A172 (cell line): Measurements from ENCODE around the gene PTPRZ1. TPM values are rescaled to one million over a fixed set of nuclear protein-coding genes. Genes with fewer than 3 reads are reported as not detected.

ENCODE experiments used
- DNase-seq: peaks from one replicate; pipeline ENCODE4 v3.0.0-alpha.2; 2015; ENCODE audit warnings: low spot score
- total RNA-seq: library from RNA; depleted of rRNA; stranded (reverse); fragments of >200 nt; shearing (Covaris generic); gene quantifications from 2 replicates; pipeline ENCODE4 v1.2.3, GENCODE V29; 2014

The PTPRZ1 gene
- total RNA-seq, 1 experiment from 2014 or later = not detected

GRCh38 chr7:121953601-121954000, 80.6 kb downstream of the PTPRZ1 start:
- no peak for DNase-seq

- DNase-seq = peak; percentile 65
Observed at GRCh38 chr7:121954803-121955202, 81.8 kb downstream of the PTPRZ1 start.

GRCh38 chr7:121957626-121958025, 84.7 kb downstream of the PTPRZ1 start:
- DNase-seq = no peak

- DNase-seq = no peak
Observed at GRCh38 chr7:121960678-121961077, 87.7 kb downstream of the PTPRZ1 start.

- peak; percentile 92 for DNase-seq
Observed at GRCh38 chr7:121961089-121961867, 88.3 kb downstream of the PTPRZ1 start.

GRCh38 chr7:121966276-121966934, 93.4 kb downstream of the PTPRZ1 start:
- no peak for DNase-seq

GRCh38 chr7:121966935-121967332, 94.0 kb downstream of the PTPRZ1 start:
- DNase-seq = no peak

GRCh38 chr7:121985476-121986030, 112.6 kb downstream of the PTPRZ1 start:
- DNase-seq = no peak

- no peak for DNase-seq
Observed at GRCh38 chr7:121992068-121992467, 119.1 kb downstream of the PTPRZ1 start.

GRCh38 chr7:121994625-121995410, 121.9 kb downstream of the PTPRZ1 start:
- peak; percentile 80 for DNase-seq

GRCh38 chr7:122006687-122007086, 133.7 kb downstream of the PTPRZ1 start:
- DNase-seq = peak; percentile 63

GRCh38 chr7:122010116-122010515, 137.2 kb downstream of the PTPRZ1 start:
- DNase-seq = peak; percentile 5

GRCh38 chr7:122013065-122013464, 140.1 kb downstream of the PTPRZ1 start:
- DNase-seq = peak; percentile 16

- no peak for DNase-seq
Observed at GRCh38 chr7:122013630-122014029, 140.7 kb downstream of the PTPRZ1 start.

- no peak for DNase-seq
Observed at GRCh38 chr7:122014697-122015096, 141.7 kb downstream of the PTPRZ1 start.

GRCh38 chr7:122018032-122018431, 145.1 kb downstream of the PTPRZ1 start:
- no peak for DNase-seq

GRCh38 chr7:122027058-122027457, 154.1 kb downstream of the PTPRZ1 start:
- DNase-seq = no peak

GRCh38 chr7:122033641-122034040, 160.7 kb downstream of the PTPRZ1 start:
- no peak for DNase-seq

- DNase-seq = no peak
Observed at GRCh38 chr7:122035876-122036275, 162.9 kb downstream of the PTPRZ1 start.

GRCh38 chr7:122038134-122038533, 165.2 kb downstream of the PTPRZ1 start:
- DNase-seq = no peak

- DNase-seq = no peak
Observed at GRCh38 chr7:122038904-122039303, 165.9 kb downstream of the PTPRZ1 start.

- no peak for DNase-seq
Observed at GRCh38 chr7:122040147-122040546, 167.2 kb downstream of the PTPRZ1 start.
